Immature natural killer cell (primary cell): ENCODE results near the gene THSD7B. TPM values are rescaled to one million over a fixed set of nuclear protein-coding genes. Genes with fewer than 3 reads are reported as not detected.
"Not testable (repeated sequence)": the region's sequence is repeated elsewhere in the genome, so short reads cannot be mapped to it uniquely, and the experiment has no call there.

Experiments used
- DNase-seq, 3 donors: peaks; one replicate each; pipeline ENCODE4 v3.0.0; 2022; ENCODE audit warnings: mixed read lengths in 1 of 3
- H3K27ac Mint-ChIP-seq, 6 donors: one replicate each; pipeline ENCODE4 v1.8.0; 2020; ENCODE audit warnings: mixed read lengths in 6 of 6, mild to moderate bottlenecking in 5 of 6, inconsistent platforms in 4 of 6, moderate library complexity in 3 of 6
- H3K27me3 Mint-ChIP-seq, 3 donors: one replicate each; pipeline ENCODE4 v1.8.0; 2020 to 2021; ENCODE audit warnings: low read depth in 3 of 3, mild to moderate bottlenecking in 3 of 3, mixed read lengths in 3 of 3, moderate library complexity in 3 of 3, inconsistent platforms in 1 of 3
- H3K36me3 Mint-ChIP-seq, 3 donors: one replicate each; pipeline ENCODE4 v1.8.0; 2020; ENCODE audit warnings: mixed read lengths in 3 of 3, inconsistent platforms in 2 of 3, mild to moderate bottlenecking in 2 of 3
- H3K4me1 Mint-ChIP-seq, 2 donors: one replicate each; pipeline ENCODE4 v1.8.0; 2020; ENCODE audit warnings: inconsistent platforms in 2 of 2, mild to moderate bottlenecking in 2 of 2, mixed read lengths in 2 of 2, moderate library complexity in 1 of 2
- H3K4me3 Mint-ChIP-seq, 5 donors: one replicate each; pipeline ENCODE4 v1.8.0; 2020; ENCODE audit warnings: mild to moderate bottlenecking in 5 of 5, mixed read lengths in 5 of 5, inconsistent platforms in 3 of 5, moderate library complexity in 3 of 5
- H3K9me3 Mint-ChIP-seq, 6 donors: one replicate each; pipeline ENCODE4 v1.8.0; 2020; ENCODE audit warnings: mild to moderate bottlenecking in 6 of 6, mixed read lengths in 6 of 6, inconsistent platforms in 4 of 6, moderate library complexity in 3 of 6
- polyA plus RNA-seq, 3 donors: library from polyadenylated mRNA; unstranded; fragments of 300-500 nt; fragmentation: Illumina TruSeq; gene quantifications; one replicate each; pipeline ENCODE4 v1.2.3, GENCODE V29; 2021

The THSD7B gene
- polyA plus RNA-seq, 3 donors from 2014 or later, result not detected

DNA sequence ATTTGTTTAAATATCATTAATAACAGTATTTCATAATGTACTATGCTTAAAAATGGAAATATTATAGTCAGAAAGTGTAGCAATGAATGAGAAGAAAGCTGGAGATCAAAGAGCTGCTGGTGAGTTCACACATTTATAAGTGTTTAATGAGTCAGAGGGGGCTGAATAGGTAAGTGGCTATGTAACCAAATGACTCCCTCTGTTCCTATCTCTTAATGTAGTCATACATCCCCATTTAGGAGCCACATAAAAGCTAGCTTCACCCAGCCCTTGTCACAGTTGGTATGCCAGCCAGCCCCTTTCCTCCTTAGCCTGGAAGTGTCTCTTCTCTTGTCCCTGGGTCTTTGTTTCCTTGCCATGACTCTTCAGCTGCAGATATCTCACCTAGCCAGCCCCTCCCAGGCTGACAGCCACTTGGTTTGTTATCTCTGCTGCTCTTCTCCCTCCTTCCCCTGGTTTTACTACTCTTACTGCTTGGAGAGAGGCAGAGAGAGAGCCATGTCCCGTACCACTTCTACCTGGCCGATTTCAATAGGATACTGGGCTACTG is 760.4 kb downstream of the THSD7B start:
- no peak for DNase-seq
- Mint-ChIP-seq H3K27ac (no peak overlapping the region), H3K27me3 (peaks cover 0 to 2% (median 2%) of the 10 kb centered on the region in 3 donors), H3K4me1 (no peaks in the 10 kb centered on the region), H3K4me3 (no peak overlapping the region), H3K36me3 (no peaks in the 10 kb centered on the region), H3K9me3 (peaks cover 0 to 53% (median 16%) of the 10 kb centered on the region in 6 donors)

DNA sequence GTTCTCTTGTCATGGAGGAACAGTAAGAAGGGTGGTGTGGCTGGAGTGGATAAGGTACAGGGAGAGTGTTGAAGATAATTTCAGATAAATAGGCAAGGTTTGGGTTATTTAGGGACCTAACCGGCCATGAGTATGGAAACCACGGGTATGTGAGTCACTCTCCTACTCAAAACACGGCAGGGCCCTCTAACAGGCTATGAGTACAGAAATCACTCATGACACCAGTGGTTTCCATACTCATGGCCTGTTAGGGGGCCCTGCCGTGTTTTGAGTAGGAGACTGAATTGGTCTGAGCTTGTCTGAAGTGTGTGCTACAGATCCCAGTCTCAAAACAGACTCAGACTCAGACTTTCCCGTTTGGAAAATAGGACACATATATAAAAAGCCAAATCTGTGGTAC is 770.6 kb downstream of the THSD7B start:
- H3K9me3 Mint-ChIP-seq, result peaks cover 0 to 15% (median 8%) of the 10 kb centered on the region in 6 donors
- no peaks in the 10 kb centered on the region for H3K4me1 Mint-ChIP-seq
- H3K36me3 Mint-ChIP-seq, result no peaks in the 10 kb centered on the region
- no peaks in the 10 kb centered on the region for H3K27me3 Mint-ChIP-seq
- DNase-seq, result no peak
- no peak overlapping the region for H3K4me3 Mint-ChIP-seq
- no peak overlapping the region for H3K27ac Mint-ChIP-seq

DNA sequence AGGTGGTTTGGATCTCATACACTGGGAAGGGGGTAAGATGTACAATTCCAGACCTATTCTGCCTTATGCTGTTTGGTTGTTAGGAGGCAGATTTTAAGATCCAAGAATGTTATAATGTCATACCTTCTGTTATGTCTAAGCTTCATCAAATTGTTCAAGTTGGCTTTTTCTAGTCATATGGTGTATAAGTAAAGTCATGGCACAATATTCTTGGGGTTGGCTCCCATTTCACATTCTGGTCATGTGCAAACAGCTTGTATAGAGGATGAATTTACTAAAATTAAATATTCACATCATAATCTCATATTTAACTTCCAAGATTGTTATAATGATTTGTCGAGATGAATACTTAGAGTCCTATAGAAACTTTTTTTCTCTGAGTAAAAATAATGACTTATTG is 774.0 kb downstream of the THSD7B start:
- H3K27me3 Mint-ChIP-seq, result no peaks in the 10 kb centered on the region
- no peaks in the 10 kb centered on the region for H3K4me1 Mint-ChIP-seq
- no peaks in the 10 kb centered on the region for H3K36me3 Mint-ChIP-seq
- no peak for DNase-seq
- H3K4me3 Mint-ChIP-seq, result no peak overlapping the region
- H3K9me3 Mint-ChIP-seq, result peaks cover 4 to 26% (median 12%) of the 10 kb centered on the region in 6 donors
- no peak overlapping the region for H3K27ac Mint-ChIP-seq

DNA sequence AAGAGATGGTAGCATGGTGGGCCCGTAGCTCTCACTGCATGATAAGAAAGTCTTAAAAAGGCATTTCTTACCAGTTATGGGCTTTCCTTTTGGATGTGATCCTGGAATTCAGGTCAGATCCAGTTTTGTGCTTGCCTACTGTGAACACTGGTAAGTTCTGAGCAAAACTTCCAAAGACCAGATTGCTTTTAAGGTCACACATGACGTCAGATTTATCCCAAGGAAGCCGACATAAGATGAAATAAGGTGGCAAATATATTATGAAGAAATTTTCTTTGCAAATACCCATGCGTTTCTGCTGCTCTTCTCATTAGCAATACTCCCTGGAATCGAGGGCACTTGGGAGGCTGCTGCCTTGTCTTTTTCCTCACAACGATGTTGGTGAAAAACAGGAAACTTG is 782.5 kb downstream of the THSD7B start:
- Mint-ChIP-seq H3K4me1 (no peaks in the 10 kb centered on the region), H3K9me3 (peaks cover 0 to 21% (median 7%) of the 10 kb centered on the region in 6 donors), H3K4me3 (no peak overlapping the region), H3K27ac (no peak overlapping the region), H3K36me3 (peaks cover 0 to 3% (median 0%) of the 10 kb centered on the region in 3 donors), H3K27me3 (no peaks in the 10 kb centered on the region)
- DNase-seq, result no peak

DNA sequence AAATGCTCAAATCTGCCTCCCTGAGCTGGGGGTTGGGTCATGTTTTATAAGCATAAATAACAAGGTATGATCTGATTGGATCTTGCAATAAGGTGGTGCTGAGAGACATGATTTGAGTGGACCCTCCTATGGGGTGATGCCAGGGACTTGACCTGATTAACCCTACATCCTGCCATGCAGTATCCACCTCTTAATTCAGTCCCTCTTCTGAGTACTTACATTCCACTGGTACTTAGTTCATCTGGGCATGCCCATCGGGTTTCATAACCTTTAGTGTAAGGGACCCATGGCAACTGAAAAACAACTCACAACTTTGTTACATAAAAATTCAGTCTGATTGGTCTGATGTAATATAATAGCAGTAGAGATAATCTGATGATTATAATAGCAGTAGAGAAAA is 801.0 kb downstream of the THSD7B start:
- Mint-ChIP-seq H3K4me1 (no peaks in the 10 kb centered on the region), H3K36me3 (no peaks in the 10 kb centered on the region)

DNA sequence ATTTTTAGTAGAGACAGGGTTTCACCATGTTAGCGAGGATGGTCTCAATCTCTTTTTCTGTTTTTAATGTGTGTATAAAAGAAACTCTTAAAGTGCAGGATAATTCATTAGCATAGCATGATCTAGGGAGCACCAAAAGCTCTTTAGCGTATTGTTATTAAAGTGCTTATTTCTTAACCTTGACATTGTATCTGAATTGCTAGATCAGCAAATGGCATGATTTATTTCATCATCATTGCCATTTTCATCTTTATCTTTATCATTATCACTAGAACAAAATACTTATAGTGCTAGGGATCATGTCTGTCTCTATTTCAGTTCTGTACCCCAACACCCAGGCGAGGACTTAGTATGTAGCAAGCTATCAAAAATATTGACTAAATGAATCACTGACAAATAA is 805.1 kb downstream of the THSD7B start:
- no peak for DNase-seq
- H3K36me3 Mint-ChIP-seq, result no peaks in the 10 kb centered on the region
- peaks cover 2 to 5% (median 3%) of the 10 kb centered on the region in 3 donors for H3K27me3 Mint-ChIP-seq
- no peaks in the 10 kb centered on the region for H3K4me1 Mint-ChIP-seq
- H3K27ac Mint-ChIP-seq, result no peak overlapping the region
- peaks cover 8 to 37% (median 16%) of the 10 kb centered on the region in 6 donors for H3K9me3 Mint-ChIP-seq
- no peak overlapping the region for H3K4me3 Mint-ChIP-seq

More for the DNA sequence above, 801.0 kb downstream of the THSD7B start:
- DNase-seq, result no peak
- Mint-ChIP-seq H3K27ac (no peak overlapping the region), H3K4me3 (no peak overlapping the region), H3K9me3 (peaks cover 9 to 45% (median 12%) of the 10 kb centered on the region in 6 donors), H3K27me3 (peaks cover 2 to 3% (median 3%) of the 10 kb centered on the region in 3 donors)

DNA sequence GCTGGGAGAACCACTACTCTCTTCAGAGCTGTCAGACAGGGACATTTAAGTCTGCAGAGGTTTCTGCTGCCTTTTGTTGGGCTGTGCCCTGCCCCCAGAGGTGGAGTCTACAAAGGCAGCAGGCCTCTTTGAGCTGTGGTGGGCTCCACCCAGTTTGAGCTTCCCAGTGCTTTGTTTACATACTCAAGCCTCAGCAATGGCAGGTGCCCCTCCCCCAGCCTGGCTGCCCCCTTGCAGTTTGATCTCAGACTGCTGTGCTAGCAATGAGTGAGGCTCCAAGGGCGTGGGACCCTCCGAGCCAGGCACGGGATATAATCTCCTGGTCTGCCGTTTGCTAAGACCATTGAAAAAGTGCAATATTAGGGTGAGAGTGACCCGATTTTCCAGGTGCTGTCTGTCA is 822.5 kb downstream of the THSD7B start:
- H3K27ac Mint-ChIP-seq, H3K4me1 Mint-ChIP-seq, H3K36me3 Mint-ChIP-seq, H3K27me3 Mint-ChIP-seq, DNase-seq, H3K4me3 Mint-ChIP-seq: not testable (repeated sequence)
- H3K9me3 Mint-ChIP-seq, result peaks cover 1 to 28% (median 16%) of the 10 kb centered on the region in 6 donors

DNA sequence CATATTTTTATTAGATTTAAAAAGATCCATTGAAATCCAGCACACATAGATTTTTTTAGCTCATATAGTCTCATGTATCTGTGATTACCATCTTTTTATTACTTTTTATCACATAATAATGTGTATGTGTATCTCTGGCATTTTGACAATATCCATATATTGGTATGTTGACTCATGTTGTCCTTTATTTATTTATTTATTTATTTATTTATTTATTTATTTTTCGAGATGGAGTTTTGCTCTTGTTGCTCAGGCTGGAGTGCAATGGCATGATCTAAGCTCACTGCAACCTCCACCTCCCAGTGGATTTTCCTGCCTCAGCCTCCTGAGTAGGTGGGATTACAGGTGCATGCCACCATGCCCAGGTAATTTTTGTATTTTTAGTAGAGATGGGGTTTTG is 823.2 kb downstream of the THSD7B start:
- not testable (repeated sequence) for H3K4me3 Mint-ChIP-seq, H3K4me1 Mint-ChIP-seq, H3K27me3 Mint-ChIP-seq, H3K27ac Mint-ChIP-seq, H3K36me3 Mint-ChIP-seq, DNase-seq
- H3K9me3 Mint-ChIP-seq, result peaks cover 1 to 26% (median 11%) of the 10 kb centered on the region in 6 donors

DNA sequence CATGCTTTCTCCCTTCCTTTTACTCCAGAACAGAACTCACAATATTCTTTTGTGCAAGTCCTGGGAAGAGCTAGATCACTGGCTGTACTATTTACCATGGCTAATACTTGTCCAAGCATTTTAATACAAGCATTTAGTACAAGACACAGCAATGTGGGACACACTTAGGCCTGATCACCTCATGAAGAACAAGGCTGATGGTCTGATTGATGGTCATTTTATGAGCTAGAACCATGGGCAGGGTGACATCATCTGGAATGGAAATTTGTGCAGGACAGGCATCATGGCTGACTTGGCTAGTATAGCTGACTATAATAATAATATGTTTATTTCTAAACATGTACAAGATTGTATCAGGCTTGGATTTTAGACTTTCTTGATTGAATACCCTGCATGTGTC is 824.8 kb downstream of the THSD7B start:
- no peak overlapping the region for H3K27ac Mint-ChIP-seq

DNA sequence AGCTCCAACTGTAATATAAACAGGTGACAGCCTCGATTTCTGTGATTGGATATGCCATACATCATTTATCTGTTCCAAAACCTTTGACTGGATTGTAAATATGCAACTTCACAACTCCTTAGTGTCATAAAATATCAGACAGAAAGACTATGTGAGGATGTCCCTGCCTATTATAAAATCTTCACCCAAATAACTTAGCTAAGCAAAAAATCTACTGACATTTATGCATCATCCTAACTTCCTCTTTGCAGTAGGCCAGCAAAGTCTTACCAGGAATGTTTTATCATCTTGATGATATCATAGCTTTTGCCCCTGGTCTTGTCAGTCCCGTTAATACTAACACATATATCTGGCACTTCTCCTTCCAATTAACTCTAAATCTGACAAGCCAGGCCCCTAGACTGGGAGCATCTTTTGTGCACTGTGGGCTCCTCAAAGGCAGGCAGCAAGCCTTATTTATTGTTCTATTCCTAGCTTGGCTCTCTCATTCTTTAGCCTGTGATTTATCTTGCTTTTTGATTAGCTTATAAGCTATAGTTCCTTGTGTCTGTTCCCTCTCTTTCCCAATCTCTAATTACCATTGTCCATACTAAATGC is 842.5 kb downstream of the THSD7B start:
- H3K4me1 Mint-ChIP-seq, result no peaks in the 10 kb centered on the region

More for the DNA sequence above, 824.8 kb downstream of the THSD7B start:
- Mint-ChIP-seq H3K27me3 (no peaks in the 10 kb centered on the region), H3K36me3 (no peaks in the 10 kb centered on the region), H3K4me3 (no peak overlapping the region), H3K4me1 (no peaks in the 10 kb centered on the region), H3K9me3 (peaks cover 0 to 23% (median 13%) of the 10 kb centered on the region in 6 donors)
- DNase-seq, result no peak

DNA sequence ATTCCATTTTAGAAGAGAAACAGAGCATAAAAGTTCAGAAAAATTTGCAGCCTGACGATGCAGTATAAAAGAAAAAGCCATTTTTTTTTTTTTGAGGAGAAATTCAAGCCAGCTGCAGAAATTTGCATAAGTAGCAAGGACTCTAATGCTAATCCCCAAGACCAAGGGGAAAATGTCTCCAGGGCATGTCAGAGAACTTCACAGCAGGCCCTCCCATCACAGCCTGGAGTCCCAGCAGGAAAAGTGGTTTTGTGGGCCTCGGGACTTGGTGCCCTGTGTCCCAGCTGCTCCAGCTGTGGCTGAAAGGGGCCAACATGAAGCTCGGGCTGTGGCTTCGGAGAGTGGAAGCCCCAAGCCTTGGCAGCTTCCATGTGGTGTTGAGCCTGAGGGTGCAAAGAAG is 873.6 kb downstream of the THSD7B start:
- Mint-ChIP-seq H3K36me3 (peaks cover 0 to 3% (median 0%) of the 10 kb centered on the region in 3 donors), H3K9me3 (peaks cover 3 to 31% (median 10%) of the 10 kb centered on the region in 6 donors), H3K27me3 (no peaks in the 10 kb centered on the region), H3K4me3 (no peak overlapping the region), H3K27ac (no peak overlapping the region), H3K4me1 (no peaks in the 10 kb centered on the region)
- DNase-seq, result no peak

More for the DNA sequence above, 842.5 kb downstream of the THSD7B start:
- Mint-ChIP-seq H3K27me3 (no peaks in the 10 kb centered on the region), H3K4me3 (no peak overlapping the region), H3K27ac (no peak overlapping the region), H3K36me3 (no peaks in the 10 kb centered on the region), H3K9me3 (peaks cover 5 to 28% (median 12%) of the 10 kb centered on the region in 6 donors)
- no peak for DNase-seq

DNA sequence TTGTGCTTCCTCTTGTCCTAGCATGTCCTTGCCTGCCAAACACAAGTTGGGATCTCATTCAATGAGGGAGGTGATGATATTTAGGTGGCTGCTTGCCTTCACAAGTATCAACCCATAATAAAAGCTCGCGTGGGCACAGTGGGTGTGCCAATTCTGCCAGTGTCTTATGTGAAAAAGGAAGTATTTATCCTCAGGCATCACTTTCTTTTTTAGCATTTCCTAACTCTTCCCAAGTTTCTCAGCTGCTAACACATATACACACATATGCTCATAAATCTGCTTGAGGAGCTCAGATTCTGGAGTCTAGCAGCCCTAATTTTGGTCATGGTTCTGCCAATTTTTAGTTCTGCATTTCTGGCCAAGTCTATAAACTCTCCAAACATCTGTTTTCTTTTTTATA is 879.4 kb downstream of the THSD7B start:
- no peak overlapping the region for H3K4me3 Mint-ChIP-seq
- H3K4me1 Mint-ChIP-seq, result no peaks in the 10 kb centered on the region
- H3K27ac Mint-ChIP-seq, result no peak overlapping the region
- H3K27me3 Mint-ChIP-seq, result peaks cover 0 to 1% (median 0%) of the 10 kb centered on the region in 3 donors
- no peaks in the 10 kb centered on the region for H3K36me3 Mint-ChIP-seq
- DNase-seq, result no peak
- H3K9me3 Mint-ChIP-seq, result peaks cover 4 to 31% (median 8%) of the 10 kb centered on the region in 6 donors

DNA sequence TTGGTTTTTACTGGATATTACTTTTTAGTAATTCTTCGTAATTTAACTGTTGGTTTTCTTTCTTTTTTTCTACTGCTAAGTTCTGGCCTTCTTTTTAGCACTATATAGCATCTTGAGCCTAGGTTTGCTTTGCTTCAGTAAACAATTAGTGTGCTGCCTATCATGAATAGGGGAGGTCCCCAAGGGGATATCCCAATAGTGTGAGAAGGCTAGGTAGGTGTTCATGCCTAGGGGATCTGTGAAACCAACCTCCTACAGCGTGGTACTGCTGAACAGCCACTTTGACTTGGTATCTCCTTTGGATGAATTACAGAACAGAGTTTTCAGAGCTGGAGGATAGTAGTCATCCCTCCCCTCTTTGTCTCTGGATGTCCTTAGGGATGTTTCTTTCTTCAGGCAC is 888.7 kb downstream of the THSD7B start:
- Mint-ChIP-seq H3K27me3 (peaks cover 0 to under 1% (median 0%) of the 10 kb centered on the region in 3 donors), H3K9me3 (peaks cover 2 to 31% (median 9%) of the 10 kb centered on the region in 6 donors), H3K4me1 (no peaks in the 10 kb centered on the region), H3K36me3 (no peaks in the 10 kb centered on the region), H3K27ac (no peak overlapping the region), H3K4me3 (no peak overlapping the region)
- DNase-seq, result no peak

DNA sequence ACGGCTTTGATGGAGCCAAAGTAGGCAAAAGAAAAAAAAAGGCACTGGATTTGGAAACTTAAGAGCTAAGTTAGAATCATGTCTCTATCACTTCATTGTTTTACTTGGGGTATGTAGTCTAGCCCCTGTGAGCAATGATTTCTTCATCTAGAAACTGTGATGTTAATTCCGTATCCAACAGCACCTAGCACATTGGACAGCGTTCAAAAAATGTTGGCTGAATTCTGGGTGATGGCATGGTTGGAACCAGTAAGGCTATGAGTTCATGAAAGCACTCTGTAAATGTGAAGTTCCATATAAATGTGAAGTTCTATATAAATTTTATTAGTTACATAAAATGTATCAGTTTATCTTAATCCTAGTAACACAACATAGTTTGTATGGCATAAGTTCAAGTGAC is 890.5 kb downstream of the THSD7B start:
- Mint-ChIP-seq H3K27ac (no peak overlapping the region), H3K9me3 (peaks cover 0 to 29% (median 7%) of the 10 kb centered on the region in 6 donors), H3K4me3 (no peak overlapping the region), H3K4me1 (no peaks in the 10 kb centered on the region), H3K36me3 (no peaks in the 10 kb centered on the region), H3K27me3 (no peaks in the 10 kb centered on the region)
- no peak for DNase-seq

DNA sequence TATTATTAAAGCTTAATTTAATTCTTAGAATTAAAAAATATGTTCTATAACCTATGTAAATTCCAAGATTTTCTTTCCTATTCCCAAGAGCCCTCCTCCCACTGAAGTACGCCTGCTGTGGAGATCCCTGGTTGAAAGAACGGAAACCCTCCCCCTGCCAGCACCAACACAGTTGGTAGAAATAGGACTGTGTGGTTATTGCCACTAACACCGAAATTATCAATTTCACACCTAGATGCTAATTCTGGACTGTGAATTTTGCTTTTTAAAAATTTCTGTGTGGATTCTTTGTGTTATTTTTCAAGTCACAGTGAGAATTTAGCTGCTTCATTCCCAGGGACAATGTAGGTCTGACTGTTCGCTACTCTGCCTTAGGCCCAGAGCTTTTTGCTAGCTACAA is 893.1 kb downstream of the THSD7B start:
- Mint-ChIP-seq H3K36me3 (no peaks in the 10 kb centered on the region), H3K9me3 (peaks cover 4 to 36% (median 16%) of the 10 kb centered on the region in 6 donors), H3K27ac (no peak overlapping the region), H3K4me3 (no peak overlapping the region), H3K27me3 (no peaks in the 10 kb centered on the region), H3K4me1 (no peaks in the 10 kb centered on the region)
- no peak for DNase-seq
